GM19328 (cell line): ENCODE data around the gene DVL3.

ENCODE experiments used
- ATAC-seq: cut with Tn5 transposase; IDR thresholded peaks from one replicate; pipeline ENCODE4 v1.9.1; 2021; ENCODE audit warnings: mild to moderate bottlenecking, moderate library complexity; ENCODE audit not compliant: unreplicated experiment

Gene DVL3

DNA sequence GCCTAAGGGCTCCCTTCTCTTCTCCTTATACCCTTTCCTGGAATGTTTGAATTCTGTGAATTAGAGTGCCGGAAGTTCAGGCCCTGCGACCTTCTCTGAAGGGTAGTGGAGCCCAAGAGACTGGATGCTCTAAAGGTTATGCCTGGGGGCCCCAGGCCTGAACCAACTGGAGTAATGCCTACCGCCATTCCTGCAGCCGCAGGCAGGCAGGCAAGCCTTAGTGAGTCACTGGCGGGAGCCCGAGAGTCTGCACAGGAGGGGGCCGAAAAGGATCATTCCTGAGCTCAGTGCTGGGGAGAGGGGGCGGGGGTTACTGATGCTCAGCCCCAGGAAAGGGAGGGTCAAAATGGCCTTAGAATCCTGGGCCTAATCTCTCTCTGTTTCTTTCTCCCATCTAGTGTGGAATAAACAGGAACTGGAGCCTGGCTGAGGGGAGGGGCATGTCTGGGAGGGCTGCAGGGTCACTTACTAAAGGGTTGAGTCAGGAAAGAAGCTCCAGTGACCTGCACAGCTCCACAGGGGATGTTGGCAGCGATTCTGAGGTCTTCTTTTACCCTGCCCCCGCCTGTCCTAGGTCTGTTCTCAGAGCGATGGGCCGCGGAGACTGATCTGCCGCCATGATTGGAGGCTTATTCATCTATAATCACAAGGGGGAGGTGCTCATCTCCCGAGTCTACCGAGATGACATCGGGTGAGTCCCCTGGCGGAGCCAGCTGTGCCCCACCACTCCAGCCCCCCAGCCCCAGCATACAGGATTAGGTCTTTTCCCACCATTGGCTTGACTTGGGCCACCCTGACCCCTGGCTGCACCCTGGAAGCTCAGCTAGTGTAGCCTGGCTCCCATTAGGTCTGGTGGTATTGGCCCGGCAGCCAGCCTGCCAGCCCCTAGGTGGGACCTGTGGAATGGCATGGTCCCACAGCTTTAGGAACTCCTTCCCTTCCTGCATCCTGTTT is 21.5 kb downstream of the DVL3 start:
- ATAC-seq, result no peak

DNA sequence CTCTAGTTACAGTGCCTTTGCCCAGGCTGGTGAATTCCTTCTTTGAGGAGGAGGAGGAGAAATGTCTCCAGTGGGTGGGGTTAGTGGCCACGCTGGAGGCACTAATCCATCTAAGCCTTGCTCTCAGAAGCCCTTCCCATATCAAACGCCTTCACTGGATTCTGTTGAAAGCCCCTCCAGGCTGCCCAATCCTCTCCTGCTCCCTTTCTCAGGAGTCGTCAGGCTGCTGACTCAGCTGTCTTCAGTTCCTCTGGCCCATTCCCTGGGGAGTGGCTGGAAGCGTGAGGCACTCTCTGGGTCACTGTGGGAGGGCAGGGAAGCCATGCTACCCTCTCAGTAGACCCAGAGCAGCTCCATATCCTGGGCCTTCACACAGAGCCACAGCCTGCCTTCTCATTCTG is 22.2 kb downstream of the DVL3 start:
- ATAC-seq, result no peak

DNA sequence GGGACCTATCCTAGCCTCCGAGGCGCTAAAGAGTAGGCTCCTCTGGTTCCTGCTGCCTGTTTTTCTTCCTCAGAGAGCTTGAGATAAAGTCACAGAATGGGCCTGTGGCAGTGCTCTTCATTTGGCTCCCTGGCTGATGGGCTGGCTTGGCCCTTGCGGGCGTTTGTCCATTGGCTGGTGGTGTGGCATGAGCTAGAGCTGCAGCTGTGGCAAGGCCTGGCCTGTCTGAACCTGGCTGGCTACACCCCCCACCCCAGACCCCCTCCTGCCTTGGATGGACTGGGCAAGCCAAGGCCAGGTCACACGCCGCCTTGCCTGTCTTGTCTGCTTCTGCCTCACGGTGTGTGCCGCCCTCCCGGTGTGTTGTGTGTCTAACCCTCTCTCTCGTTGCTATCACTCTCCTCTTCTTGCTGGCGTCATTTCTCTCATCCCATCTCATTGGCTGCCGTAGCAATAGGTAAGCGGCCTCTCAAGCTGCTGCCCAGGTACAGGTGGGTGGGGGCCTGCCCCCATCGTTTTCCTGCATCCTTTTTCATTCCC is 22.7 kb downstream of the DVL3 start:
- no peak for ATAC-seq

DNA sequence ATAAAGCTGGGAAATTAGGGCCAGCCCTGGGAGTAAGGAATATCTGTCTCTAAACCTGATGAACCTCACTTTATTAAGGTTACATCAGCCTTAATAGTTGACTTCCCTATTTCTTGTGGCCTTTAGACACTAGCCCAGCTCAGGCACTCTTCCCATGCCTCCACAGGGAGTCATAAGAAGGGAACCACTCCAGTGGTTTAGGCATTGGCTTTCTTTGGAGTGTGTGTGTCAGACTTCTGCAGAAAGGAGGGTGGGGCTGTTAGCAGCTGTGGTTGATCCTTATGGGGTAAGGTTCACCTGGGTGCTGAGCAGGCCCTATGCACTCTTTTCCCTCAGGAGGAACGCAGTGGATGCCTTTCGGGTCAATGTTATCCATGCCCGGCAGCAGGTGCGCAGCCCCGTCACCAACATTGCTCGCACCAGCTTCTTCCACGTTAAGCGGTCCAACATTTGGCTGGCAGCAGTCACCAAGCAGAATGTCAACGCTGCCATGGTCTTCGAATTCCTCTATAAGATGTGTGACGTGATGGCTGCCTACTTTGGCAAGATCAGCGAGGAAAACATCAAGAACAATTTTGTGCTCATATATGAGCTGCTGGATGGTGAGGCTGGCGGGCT is 23.5 kb downstream of the DVL3 start:
- ATAC-seq, result no peak

DNA sequence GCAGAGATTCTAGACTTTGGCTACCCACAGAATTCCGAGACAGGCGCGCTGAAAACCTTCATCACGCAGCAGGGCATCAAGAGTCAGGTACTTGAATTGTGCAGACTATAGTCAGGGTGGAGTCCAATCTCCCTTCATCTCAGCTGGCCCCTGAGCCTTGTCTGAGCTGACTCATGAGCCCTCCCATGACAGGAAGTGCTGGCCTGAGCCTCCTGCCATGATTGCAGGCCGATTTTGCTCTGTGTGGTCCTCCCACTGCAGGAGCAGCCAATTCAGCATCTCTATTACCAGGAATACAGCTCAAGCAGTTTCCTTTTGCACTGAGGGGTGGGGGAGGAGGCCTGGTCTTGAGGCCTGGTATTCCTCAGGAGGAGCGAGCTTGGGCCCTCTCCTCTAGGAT is 25.0 kb downstream of the DVL3 start:
- no peak for ATAC-seq

DNA sequence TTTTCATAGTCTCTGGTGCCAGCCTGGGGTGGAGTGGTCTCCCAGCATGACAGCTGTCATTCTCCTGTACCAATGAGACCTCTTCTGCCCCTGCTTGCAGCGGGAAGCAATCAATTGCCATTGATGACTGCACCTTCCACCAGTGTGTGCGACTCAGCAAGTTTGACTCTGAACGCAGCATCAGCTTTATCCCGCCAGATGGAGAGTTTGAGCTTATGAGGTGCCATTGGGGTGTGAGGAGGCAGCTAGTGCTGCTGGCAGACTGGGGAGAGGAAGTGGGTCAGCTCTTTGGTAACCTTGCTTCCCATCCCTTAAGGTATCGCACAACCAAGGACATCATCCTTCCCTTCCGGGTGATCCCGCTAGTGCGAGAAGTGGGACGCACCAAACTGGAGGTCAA is 26.4 kb downstream of the DVL3 start:
- ATAC-seq, result no peak

DNA sequence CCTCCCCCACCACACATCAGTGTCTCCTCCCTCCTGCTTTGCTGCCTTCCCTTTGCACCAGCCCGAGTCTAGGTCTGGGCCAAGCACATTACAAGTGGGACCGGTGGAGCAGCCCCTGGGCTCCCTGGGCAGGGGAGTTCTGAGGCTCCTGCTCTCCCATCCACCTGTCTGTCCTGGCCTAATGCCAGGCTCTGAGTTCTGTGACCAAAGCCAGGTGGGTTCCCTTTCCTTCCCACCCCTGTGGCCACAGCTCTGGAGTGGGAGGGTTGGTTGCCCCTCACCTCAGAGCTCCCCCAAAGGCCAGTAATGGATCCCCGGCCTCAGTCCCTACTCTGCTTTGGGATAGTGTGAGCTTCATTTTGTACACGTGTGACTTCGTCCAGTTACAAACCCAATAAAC is 28.5 kb downstream of the DVL3 start:
- ATAC-seq, result no peak

DNA sequence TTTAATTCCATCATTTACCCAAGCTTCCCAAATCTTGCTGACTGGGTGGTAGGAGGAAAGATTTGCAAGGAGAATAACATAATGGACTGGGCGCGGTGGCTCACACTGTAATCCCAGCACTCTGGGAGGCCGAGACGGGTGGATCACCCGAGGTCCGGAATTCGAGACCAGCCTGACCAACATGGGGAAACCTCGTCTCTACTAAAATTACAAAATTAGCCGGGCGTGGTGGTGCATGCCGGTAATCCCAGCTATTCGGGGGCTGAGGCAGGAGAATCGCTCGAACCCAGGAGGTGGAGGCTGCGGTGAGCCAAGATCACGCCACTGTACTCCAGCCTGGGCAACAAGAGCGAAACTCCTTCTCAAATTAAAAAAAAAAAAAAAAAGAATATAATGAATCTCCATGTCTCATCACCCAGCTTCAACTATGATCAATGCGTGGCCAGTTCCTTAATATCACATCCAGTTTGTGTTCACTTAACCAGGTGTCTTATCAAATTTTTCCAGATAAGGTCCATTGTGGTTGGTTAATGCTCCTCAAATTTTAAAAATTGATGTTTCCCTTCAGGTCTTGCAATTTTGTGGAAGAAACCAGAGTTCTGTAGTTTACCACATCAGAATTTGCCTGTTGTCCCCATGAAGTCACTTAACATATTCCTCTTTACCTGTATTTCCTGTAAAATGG is 29.5 kb downstream of the DVL3 start:
- ATAC-seq, result no peak

DNA sequence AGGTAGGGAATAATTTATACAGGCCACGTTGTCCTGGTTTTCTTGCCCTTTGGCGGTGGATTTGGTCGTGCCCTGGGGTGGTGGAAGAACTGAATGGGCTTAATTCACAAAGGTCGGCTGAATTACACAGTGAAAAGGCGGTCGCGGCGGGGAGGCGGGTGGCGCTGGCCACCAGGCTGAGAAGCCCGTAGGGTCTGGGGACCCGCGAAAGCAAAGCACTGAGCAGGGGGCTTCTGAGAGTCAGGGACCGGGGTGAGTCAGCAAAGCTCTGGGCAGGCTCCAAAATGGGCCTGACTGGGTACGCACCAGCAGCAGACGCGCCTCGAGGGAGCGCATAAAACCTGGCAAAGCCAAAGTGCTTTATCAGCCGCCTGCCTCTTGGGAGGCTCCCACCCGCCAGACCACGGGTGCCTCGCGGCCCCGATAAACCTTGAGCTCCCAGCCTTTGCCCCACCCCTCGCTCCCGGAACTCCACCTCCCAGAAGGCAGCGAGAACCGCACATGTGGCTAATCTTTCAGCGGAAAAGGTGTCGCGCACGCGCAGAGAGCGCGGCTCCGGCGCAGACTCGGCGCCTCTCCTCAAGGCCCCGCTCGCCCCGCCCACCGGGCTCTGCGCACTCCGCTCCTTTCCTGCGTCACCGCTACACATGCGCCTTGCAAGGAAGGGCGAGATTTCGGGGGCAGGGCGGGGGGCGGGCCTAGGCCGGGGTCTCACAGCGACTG is 30.4 kb downstream of the DVL3 start:
- peak; percentile 93 for ATAC-seq

DNA sequence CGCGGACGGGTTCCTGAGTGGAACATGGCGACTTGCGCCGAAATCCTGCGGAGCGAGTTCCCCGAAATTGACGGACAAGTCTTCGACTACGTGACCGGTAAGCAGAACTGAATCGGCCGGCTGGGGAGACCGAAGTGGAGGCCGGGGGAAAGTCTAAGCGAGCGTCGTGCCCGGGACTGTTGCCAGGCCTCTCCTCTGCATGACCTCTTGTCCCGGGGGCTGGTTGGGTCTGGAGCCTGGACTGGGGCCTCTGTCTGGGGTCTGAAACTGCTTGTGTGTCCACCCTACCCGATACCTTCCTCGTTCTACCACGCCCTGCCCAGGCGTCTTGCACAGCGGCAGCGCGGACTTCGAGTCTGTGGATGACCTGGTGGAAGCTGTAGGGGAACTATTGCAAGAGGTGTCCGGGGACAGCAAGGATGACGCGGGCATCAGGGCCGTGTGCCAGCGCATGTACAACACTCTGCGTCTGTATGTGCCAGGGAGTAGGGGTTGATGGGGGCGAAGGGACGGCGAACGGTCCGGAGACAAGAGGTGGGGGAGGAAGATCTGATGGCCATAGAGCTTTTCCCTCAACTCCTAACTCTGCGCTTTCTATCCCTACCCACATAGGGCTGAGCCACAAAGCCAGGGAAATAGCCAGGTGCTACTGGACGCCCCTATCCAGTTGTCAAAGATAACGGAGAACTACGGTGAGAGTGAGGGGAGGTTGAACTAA is 31.2 kb downstream of the DVL3 start, which contains the start of gene ABCF3:
ABCF3 (plus strand) TSS at position 16 of the 718 bp plus-strand sequence; CDS start at position 25, 9 bp downstream.
- ATAC-seq, result no peak

DNA sequence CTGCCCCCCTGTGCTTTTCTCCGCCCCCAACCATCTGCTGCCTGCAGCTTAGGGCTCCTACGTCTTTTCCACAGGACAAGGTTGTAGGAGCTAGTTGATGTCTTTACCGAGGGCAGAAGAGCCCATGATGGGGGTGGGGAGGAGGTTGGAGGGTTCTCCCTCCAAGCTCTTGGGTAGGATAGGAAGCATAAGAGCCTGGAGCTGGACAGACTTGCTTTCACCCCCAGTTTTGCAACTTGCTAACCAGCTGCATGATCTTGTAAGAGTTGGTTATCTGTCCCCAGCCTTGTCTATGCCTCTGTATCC is 31.7 kb downstream of the DVL3 start:
- ATAC-seq, result no peak

DNA sequence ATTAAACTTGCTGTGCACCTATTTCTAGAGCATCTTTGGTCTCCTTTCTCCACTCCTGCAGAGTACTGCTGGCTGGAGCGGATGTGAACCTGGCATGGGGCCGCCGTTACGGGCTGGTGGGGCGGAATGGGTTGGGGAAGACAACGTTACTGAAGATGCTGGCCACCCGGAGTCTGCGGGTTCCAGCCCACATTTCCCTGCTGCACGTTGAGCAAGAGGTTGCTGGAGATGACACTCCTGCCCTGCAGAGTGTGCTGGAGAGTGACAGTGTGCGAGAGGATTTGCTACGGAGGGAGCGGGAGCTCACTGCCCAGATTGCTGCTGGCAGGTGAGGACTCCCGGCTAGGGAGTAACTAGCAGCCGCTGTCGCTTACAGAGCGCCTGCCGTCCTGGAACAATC is 32.9 kb downstream of the DVL3 start:
- no peak for ATAC-seq

DNA sequence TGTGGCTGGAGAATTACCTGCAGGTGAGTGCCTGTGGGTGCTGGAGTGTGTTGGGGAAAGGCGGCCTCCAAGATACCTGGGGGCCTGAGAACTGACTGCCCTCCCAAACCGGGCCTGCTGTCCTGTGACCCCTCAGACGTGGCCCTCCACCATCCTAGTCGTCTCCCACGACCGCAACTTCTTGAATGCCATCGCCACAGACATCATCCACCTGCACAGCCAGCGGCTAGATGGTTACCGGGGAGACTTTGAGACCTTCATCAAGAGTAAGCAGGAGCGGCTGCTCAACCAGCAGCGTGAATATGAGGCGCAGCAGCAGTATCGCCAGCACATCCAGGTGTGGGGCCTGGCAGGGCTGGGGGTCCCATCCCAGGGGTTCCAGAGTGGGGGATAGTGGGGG is 34.2 kb downstream of the DVL3 start:
- ATAC-seq, result no peak

DNA sequence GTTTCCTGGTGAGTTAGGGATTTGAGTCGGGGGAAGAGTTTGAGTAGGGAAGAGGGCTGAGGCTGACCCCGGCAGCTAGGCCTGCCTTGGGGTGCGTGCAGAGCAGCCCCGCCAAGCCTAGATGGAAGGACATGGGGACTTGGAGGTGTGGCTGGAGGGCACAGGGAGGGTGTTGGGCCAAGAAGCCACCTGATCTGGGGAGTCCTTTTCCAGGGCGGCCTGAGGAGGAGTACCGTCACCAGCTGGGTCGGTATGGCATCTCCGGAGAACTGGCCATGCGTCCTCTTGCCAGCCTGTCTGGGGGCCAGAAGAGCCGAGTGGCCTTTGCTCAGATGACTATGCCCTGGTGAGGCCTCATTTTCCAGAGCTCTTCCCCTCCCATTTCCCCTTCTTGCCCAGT is 37.7 kb downstream of the DVL3 start:
- ATAC-seq, result no peak

DNA sequence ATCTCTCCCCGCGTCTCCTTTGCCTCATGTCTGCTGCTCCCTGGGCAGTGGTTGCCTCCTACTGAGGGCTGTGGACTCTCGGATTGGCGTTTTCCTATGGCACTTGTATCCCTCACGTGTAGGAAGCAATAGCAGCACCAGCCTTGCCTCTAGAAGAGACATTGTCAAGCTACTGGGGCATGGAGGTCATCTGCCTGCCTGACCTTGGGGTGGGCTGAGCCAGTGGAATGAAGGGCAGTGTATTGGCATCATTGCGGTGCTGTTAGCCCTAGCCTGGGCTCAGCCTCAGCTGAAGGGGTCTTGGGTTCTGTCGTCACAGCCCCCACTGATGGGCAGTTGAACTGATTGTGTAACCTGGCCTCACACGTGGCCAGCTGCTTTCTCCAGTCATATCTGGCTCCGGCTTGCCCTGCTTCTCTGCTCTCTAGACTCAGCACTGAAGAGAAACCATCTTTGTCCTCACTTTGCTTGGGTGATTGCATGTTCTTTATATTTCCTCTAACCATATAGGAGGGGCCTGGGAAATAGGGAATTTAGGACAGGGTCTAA is 38.9 kb downstream of the DVL3 start:
- ATAC-seq, result no peak

DNA sequence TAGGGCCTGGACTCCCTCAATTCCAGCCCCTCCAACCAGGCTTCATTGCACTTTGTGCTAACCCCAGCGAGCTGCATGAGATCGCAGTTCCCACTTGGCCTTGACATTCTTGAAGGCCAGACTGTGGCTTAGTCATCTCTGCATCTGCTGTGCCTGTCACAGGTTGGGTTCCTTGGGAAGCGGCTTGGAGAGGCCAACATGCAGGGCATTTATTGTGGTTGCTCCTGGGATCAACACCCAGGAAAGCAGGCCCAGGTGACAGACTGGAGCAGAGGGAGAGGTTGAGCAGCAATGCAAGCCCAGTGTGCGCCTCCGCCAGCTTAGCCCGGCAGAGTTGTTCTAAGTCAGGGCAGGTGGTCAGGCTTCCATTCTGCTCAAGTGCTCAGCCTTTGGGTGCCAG is 41.4 kb downstream of the DVL3 start:
- ATAC-seq, result no peak

DNA sequence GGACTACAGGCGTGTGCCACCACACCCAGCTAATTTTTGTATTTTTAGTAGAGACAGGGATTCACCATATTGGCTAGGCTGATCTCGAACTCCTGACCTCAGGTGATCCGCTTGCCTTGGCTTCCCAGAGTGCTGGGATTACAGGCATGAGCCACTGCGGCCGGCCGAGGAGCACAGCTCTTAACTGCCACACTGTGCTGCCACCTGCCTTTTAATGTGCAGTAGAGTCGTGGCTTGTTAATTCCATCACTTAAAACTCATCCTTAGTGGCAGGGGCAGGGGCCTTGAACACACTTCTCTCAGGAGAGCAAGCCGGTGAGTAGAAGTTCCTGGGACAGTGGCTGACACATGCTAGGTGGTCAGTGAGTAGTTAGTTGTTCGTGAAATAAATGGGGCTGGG is 43.3 kb downstream of the DVL3 start:
- no peak for ATAC-seq

DNA sequence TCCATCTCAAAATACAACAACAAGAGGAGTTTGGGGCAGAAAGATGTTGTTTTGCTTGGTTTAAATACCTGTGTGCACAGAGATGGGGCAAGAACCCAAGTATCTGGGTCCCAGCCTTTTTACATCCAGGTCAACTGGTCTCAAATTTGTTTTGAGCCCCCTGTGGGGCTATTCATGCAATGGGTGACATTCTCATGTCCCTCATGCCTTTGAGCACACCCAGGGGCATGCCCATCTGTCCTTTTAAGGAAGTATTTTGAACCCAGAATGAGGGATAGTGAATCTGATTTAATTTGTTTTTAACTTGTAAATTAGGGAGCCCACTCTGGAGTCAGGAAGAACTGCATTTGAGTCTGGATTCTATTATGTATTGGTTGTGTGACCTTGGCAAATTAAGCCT is 45.6 kb downstream of the DVL3 start:
- ATAC-seq, result no peak

DNA sequence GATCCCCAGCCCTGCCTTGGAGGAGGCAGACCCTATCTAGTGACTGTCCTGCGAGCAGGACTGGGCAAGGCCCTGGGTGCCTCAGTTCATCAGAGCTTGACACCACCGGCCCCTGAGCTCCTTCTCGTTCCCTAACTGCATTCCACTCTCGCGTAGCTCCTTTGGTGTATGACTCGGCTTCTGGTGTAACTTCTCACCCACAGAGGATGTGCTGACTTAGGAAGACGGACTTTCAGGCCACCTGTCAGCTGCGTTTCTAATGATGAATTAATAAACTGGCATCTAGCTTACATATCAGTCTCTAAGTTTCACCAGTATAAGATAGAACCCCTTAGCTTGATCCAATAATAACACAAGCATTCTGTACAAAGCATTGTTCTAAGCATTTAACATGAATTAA is 48.3 kb downstream of the DVL3 start:
- no peak for ATAC-seq
